Upper lobe of left lung (tissue), 4 donors: Measurements from ENCODE around the gene OSBPL5.

ENCODE experiments used
- CTCF ChIP-seq, 6 experiments: fragments of 450-650 bp in 4 of 6; fragments of 200-600 bp in 2 of 6; sonication (generic) in 2 of 6; IDR thresholded peaks; one replicate each; pipeline ENCODE4 v1.5.1; 2016 to 2019; ENCODE audit warnings: antibody characterized with exemption in 6 of 6
- POLR2AphosphoS5 ChIP-seq, 2 donors: sonication (generic); formaldehyde crosslinking; IDR thresholded peaks; one replicate each; pipeline ENCODE4 v1.5.1; 2017; ENCODE audit warnings: antibody characterized with exemption in 2 of 2

DNA sequence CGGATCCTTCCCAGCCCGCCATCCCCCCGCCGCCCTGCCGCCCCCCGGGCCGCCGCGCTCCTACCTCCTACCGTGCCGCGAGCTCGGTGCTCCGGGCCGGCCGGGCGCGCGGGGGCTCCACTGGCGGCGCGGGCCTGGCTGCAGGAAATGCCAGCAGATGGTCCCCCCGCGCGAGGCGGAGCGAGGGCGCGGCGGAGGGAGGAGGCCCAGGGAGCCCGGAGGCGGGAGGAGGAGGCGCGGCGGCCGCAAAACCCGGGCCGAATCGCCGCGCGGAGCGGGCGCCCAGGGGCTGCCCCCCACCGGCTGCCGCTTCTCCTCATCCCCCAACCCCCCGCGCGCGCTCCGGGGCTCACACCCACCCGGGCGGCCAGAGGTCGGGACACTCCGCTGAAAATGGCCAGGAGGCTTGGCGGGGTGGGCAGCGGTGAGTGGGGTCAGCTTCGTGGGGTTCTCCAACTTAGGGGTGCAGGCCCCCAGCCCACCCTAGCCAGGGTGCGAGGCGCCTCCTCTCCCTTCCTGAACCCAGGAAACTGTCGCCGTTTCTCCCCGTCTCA is at the start of gene OSBPL5:
- TF ChIP-seq POLR2AphosphoS5 (IDR thresholded peaks at IDR 0.05) (peak; percentile 15 to 86), CTCF (IDR thresholded peaks at IDR 0.05) (peak in 2 of 6 experiments; percentile 11 to 22)
